DOHH2 (cell line): ENCODE measurements around the gene CAPZB.
A peak's percentile ranks its signal among the peaks of the same experiment; 100 is the strongest.

Source experiments
- H3F3A ChIP-seq: fragments of 200-600 bp; sonication (generic), shearing (Covaris generic); 2 replicates; pipeline ENCODE4 v1.6.0; 2016; ENCODE audit warnings: antibody characterized with exemption, mild to moderate bottlenecking; ENCODE audit not compliant: control insufficient read depth, insufficient read depth
- H3K27ac ChIP-seq: fragments of 200-600 bp; sonication (generic); 2 replicates; pipeline ENCODE4 v1.5.1; 2014; ENCODE audit warnings: low read depth, mild to moderate bottlenecking, low read length, moderate library complexity
- H3K27me3 ChIP-seq: fragments of 200-600 bp; sonication (generic); 2 replicates; pipeline ENCODE4 v1.6.1; 2014; ENCODE audit warnings: mild to moderate bottlenecking, low read length, mixed read lengths; ENCODE audit not compliant: control insufficient read depth
- H3K36me3 ChIP-seq: fragments of 200-600 bp; sonication (generic); 2 replicates; pipeline ENCODE4 v1.6.1; 2014; ENCODE audit warnings: mild to moderate bottlenecking, low read length, moderate library complexity, mixed read lengths; ENCODE audit not compliant: control insufficient read depth
- H3K4me1 ChIP-seq: fragments of 200-600 bp; sonication (generic); 2 replicates; pipeline ENCODE4 v1.6.1; 2014; ENCODE audit warnings: mild to moderate bottlenecking, low read length, mixed read lengths; ENCODE audit not compliant: control insufficient read depth
- H3K4me2 ChIP-seq: fragments of 200-600 bp; sonication (generic); 2 replicates; pipeline ENCODE4 v1.6.0; 2014; ENCODE audit warnings: mild to moderate bottlenecking, low read length, moderate library complexity
- H3K4me3 ChIP-seq: fragments of 200-600 bp; sonication (generic); 2 replicates; pipeline ENCODE4 v1.5.1; 2014; ENCODE audit warnings: mild to moderate bottlenecking, low read length, mixed read lengths
- H3K79me2 ChIP-seq: fragments of 200-600 bp; sonication (generic); 2 replicates; pipeline ENCODE4 v1.6.1; 2014; ENCODE audit warnings: mild to moderate bottlenecking, low read length, mixed read lengths; ENCODE audit not compliant: control insufficient read depth
- H3K9me2 ChIP-seq: fragments of 200-600 bp; sonication (generic); replicated peaks from 2 replicates; pipeline ENCODE4 v1.6.1; 2014; ENCODE audit warnings: mild to moderate bottlenecking, low read length, mixed read lengths; ENCODE audit not compliant: control insufficient read depth
- H3K9me3 ChIP-seq: fragments of 200-600 bp; sonication (generic); 2 replicates; pipeline ENCODE4 v1.6.1; 2014; ENCODE audit warnings: antibody characterized with exemption, low read length, mixed read lengths; ENCODE audit not compliant: control insufficient read depth, insufficient read depth
- H4K20me1 ChIP-seq: fragments of 200-600 bp; sonication (generic); 2 replicates; pipeline ENCODE4 v1.6.0; 2014; ENCODE audit warnings: low read depth, mild to moderate bottlenecking, antibody characterized with exemption, low read length, moderate library complexity; ENCODE audit not compliant: control insufficient read depth, insufficient read depth
- CTCF ChIP-seq: fragments of 200-600 bp; sonication (generic); IDR thresholded peaks from one replicate; pipeline ENCODE4 v1.5.1; 2014; ENCODE audit warnings: antibody characterized with exemption, mild to moderate bottlenecking, low read depth, low read length; ENCODE audit not compliant: poor library complexity, severe bottlenecking
- EZH2phosphoT487 ChIP-seq: fragments of 200-600 bp; sonication (generic); IDR thresholded peaks from 2 replicates; pipeline ENCODE4 v1.6.1; 2017; ENCODE audit warnings: borderline replicate concordance, mild to moderate bottlenecking, antibody characterized with exemption, low read length, moderate library complexity, mixed read lengths

Gene CAPZB

GRCh38 chr1:19478322-19478721 is 7.0 kb downstream of the CAPZB start:
- peaks cover 100% of the 10 kb centered on the region for H3K79me2 ChIP-seq
- H3K9me3 ChIP-seq, result no peaks in the 10 kb centered on the region
- TF ChIP-seq EZH2phosphoT487 (no peak), CTCF (no peak)
- no peaks in the 10 kb centered on the region for H3K27me3 ChIP-seq
- H3K4me2 ChIP-seq, result peak overlapping the region; percentile 44
- peaks cover 47% of the 10 kb centered on the region for H3K4me1 ChIP-seq
- no peak overlapping the region for H3K4me3 ChIP-seq
- H3K36me3 ChIP-seq, result peaks cover 57% of the 10 kb centered on the region
- H3K27ac ChIP-seq, result no peak overlapping the region
- H3F3A ChIP-seq, result no peaks in the 10 kb centered on the region
- H3K9me2 ChIP-seq, result no peaks in the 10 kb centered on the region
- H4K20me1 ChIP-seq, result peaks cover 73% of the 10 kb centered on the region

GRCh38 chr1:19477284-19478249 is 7.8 kb downstream of the CAPZB start:
- peak overlapping the region; percentile 44 for H3K4me2 ChIP-seq
- H3K36me3 ChIP-seq, result peaks cover 51% of the 10 kb centered on the region
- no peaks in the 10 kb centered on the region for H3K9me3 ChIP-seq
- H3K4me1 ChIP-seq, result peaks cover 40% of the 10 kb centered on the region
- peaks cover 70% of the 10 kb centered on the region for H4K20me1 ChIP-seq
- H3K27me3 ChIP-seq, result no peaks in the 10 kb centered on the region
- H3K79me2 ChIP-seq, result peaks cover 98% of the 10 kb centered on the region
- H3K4me3 ChIP-seq, result peak overlapping the region; percentile 12; the same call in 1 of the 2 replicates
- TF ChIP-seq EZH2phosphoT487 (no peak), CTCF (no peak)
- no peaks in the 10 kb centered on the region for H3F3A ChIP-seq
- no peaks in the 10 kb centered on the region for H3K9me2 ChIP-seq
- H3K27ac ChIP-seq, result no peak overlapping the region

DNA sequence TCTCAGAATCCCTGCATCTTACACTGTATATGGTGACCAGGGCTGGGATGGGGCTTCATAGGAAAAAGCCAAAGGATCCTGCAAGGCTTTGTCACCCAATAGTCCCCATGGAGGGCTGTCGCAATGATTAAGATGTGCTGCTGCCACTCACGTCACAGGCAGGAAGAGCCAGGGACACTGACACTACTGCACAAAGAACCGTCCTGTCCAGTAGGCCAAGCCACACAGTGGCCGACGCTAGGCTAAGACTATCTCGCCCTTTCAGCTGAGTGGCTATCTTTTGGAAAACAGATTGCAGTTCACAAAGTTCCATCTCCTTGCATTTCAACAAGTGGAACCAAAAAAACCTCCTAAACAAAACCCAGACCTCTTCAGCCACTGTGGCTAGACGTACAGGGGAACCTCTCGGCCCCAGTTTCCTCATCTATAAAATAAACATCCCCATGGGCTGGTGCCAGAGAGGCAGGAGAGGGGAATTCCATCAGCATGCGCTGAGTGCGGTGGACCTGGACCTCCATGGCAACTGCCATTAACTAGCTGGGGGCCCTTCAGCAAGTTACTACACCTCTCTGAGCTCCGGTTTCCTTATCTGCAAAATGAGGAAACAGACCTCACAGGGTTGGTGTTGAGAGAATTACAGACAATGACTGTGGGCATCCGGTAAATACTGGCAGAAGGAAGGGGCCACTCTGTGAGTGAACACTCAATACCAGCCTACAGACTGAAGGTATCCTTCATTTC is 8.7 kb downstream of the CAPZB start:
- Histone ChIP-seq H3K36me3 (peaks cover 48% of the 10 kb centered on the region), H3K27ac (no peak overlapping the region), H3K9me2 (no peaks in the 10 kb centered on the region), H3K4me1 (peaks cover 33% of the 10 kb centered on the region), H3K27me3 (no peaks in the 10 kb centered on the region), H3K4me3 (0 out of 2 replicates have a peak overlapping the region, but pooled peaks have one; percentile 3), H3K4me2 (peak overlapping the region; percentile 44), H3K9me3 (no peaks in the 10 kb centered on the region), H3F3A (no peaks in the 10 kb centered on the region), H3K79me2 (peaks cover 97% of the 10 kb centered on the region), H4K20me1 (peaks cover 61% of the 10 kb centered on the region)
- TF ChIP-seq EZH2phosphoT487 (no peak), CTCF (no peak)
